ENCODE measurements around the gene RASSF8.
A peak's percentile ranks its signal among the peaks of the same experiment; 100 is the strongest.

The RASSF8 gene

GRCh38 chr12:26108915-26109314, 150.4 kb downstream of the RASSF8 start:
- Histone ChIP-seq H3K9ac (ENCODE audit: low read length) (no peak overlapping the region), H3K27ac (ENCODE audit: low read length) (no peak overlapping the region), H3K27me3 (ENCODE audit: low read depth, low read length) (peaks cover 3% of the 10 kb centered on the region; the same call in 1 of the 2 replicates), H3K9me3 (ENCODE audit: insufficient read depth, low read length) (no peaks in the 10 kb centered on the region), H2AFZ (ENCODE audit: low read depth, low read length) (no peak overlapping the region), H3K36me3 (replicated peaks; ENCODE audit: low read depth, low read length) (no peaks in the 10 kb centered on the region), H3K4me3 (ENCODE audit: low read length) (no peak overlapping the region), H4K20me1 (ENCODE audit: insufficient read depth, low read length) (no peaks in the 10 kb centered on the region), H3K79me2 (ENCODE audit: low read length) (no peaks in the 10 kb centered on the region), H3K4me1 (ENCODE audit: low read length) (peaks cover 14% of the 10 kb centered on the region), H3K4me2 (ENCODE audit: low read length) (no peak overlapping the region)
- TF ChIP-seq CTCF (IDR thresholded peaks at IDR 0.05; ENCODE audit: low read depth, low read length) (no peak), EZH2phosphoT487 (IDR thresholded peaks at IDR 0.05; ENCODE audit: low read depth) (no peak)

GRCh38 chr12:26109343-26109881, 150.9 kb downstream of the RASSF8 start:
- Histone ChIP-seq H3K9me3 (ENCODE audit: insufficient read depth, low read length) (no peaks in the 10 kb centered on the region), H3K4me1 (ENCODE audit: low read length) (peaks cover 15% of the 10 kb centered on the region), H3K9ac (ENCODE audit: low read length) (no peak overlapping the region), H3K4me3 (ENCODE audit: low read length) (no peak overlapping the region), H3K27ac (ENCODE audit: low read length) (no peak overlapping the region), H3K4me2 (ENCODE audit: low read length) (no peak overlapping the region), H2AFZ (ENCODE audit: low read depth, low read length) (no peak overlapping the region), H3K79me2 (ENCODE audit: low read length) (no peaks in the 10 kb centered on the region), H3K36me3 (replicated peaks; ENCODE audit: low read depth, low read length) (no peaks in the 10 kb centered on the region), H4K20me1 (ENCODE audit: insufficient read depth, low read length) (no peaks in the 10 kb centered on the region), H3K27me3 (ENCODE audit: low read depth, low read length) (peaks cover 3% of the 10 kb centered on the region; the same call in 1 of the 2 replicates)
- TF ChIP-seq CTCF (IDR thresholded peaks at IDR 0.05; ENCODE audit: low read depth, low read length), result no peak
- TF ChIP-seq EZH2phosphoT487 (IDR thresholded peaks at IDR 0.05; ENCODE audit: low read depth), result no peak

- Histone ChIP-seq H3K79me2 (ENCODE audit: low read length) (no peaks in the 10 kb centered on the region), H3K36me3 (replicated peaks; ENCODE audit: low read depth, low read length) (no peaks in the 10 kb centered on the region), H4K20me1 (ENCODE audit: insufficient read depth, low read length) (no peaks in the 10 kb centered on the region), H3K9me3 (ENCODE audit: insufficient read depth, low read length) (no peaks in the 10 kb centered on the region), H3K27me3 (ENCODE audit: low read depth, low read length) (peaks cover 6% of the 10 kb centered on the region), H3K27ac (ENCODE audit: low read length) (no peak overlapping the region), H3K4me2 (ENCODE audit: low read length) (no peak overlapping the region), H2AFZ (ENCODE audit: low read depth, low read length) (no peak overlapping the region), H3K4me3 (ENCODE audit: low read length) (no peak overlapping the region), H3K4me1 (ENCODE audit: low read length) (peaks cover 29% of the 10 kb centered on the region), H3K9ac (ENCODE audit: low read length) (no peak overlapping the region)
- TF ChIP-seq EZH2phosphoT487 (IDR thresholded peaks at IDR 0.05; ENCODE audit: low read depth) (no peak), CTCF (IDR thresholded peaks at IDR 0.05; ENCODE audit: low read depth, low read length) (no peak)
Observed at GRCh38 chr12:26112232-26112631, 153.8 kb downstream of the RASSF8 start.

- Histone ChIP-seq H3K36me3 (replicated peaks; ENCODE audit: low read depth, low read length) (no peaks in the 10 kb centered on the region), H3K27ac (ENCODE audit: low read length) (no peak overlapping the region), H3K9me3 (ENCODE audit: insufficient read depth, low read length) (no peaks in the 10 kb centered on the region), H3K9ac (ENCODE audit: low read length) (no peak overlapping the region), H3K4me3 (ENCODE audit: low read length) (peak overlapping the region; percentile 80), H2AFZ (ENCODE audit: low read depth, low read length) (no peak overlapping the region), H4K20me1 (ENCODE audit: insufficient read depth, low read length) (no peaks in the 10 kb centered on the region), H3K4me1 (ENCODE audit: low read length) (peaks cover 34% of the 10 kb centered on the region), H3K27me3 (ENCODE audit: low read depth, low read length) (peaks cover 9% of the 10 kb centered on the region), H3K4me2 (ENCODE audit: low read length) (peak overlapping the region; percentile 83), H3K79me2 (ENCODE audit: low read length) (no peaks in the 10 kb centered on the region)
- no peak for TF ChIP-seq CTCF (IDR thresholded peaks at IDR 0.05; ENCODE audit: low read depth, low read length)
- no peak for TF ChIP-seq EZH2phosphoT487 (IDR thresholded peaks at IDR 0.05; ENCODE audit: low read depth)
Observed at GRCh38 chr12:26112703-26113147, 154.2 kb downstream of the RASSF8 start.
